GM23338 (cell line): Measurements from ENCODE around the gene OTOS. TPM values are rescaled to one million over a fixed set of nuclear protein-coding genes. Genes with fewer than 3 reads are reported as not detected.

Experiments
- CREB1 ChIP-seq: fragments of 250-450 bp; sonication (Bioruptor Pico); IDR thresholded peaks from 2 replicates; pipeline ENCODE4 v1.5.0; 2020; ENCODE audit warnings: low read depth, mild to moderate bottlenecking, moderate library complexity
- EZH2 ChIP-seq: fragments of 200-600 bp; sonication (generic); IDR thresholded peaks from one replicate; pipeline ENCODE4 v1.8.0; 2017; ENCODE audit warnings: antibody characterized with exemption, mild to moderate bottlenecking, low read depth; ENCODE audit not compliant: unreplicated experiment
- JUNB ChIP-seq: IDR thresholded peaks from one replicate; pipeline ENCODE4 v1.6.1; 2016; ENCODE audit warnings: antibody characterized with exemption; ENCODE audit not compliant: unreplicated experiment
- NANOG ChIP-seq: IDR thresholded peaks from 2 replicates; pipeline ENCODE4 v1.6.1; 2016; ENCODE audit warnings: antibody characterized with exemption, borderline replicate concordance
- POLR2AphosphoS5 ChIP-seq: IDR thresholded peaks from 2 replicates; pipeline ENCODE4 v1.6.1; 2016; ENCODE audit warnings: antibody characterized with exemption, low read depth
- STAT1 ChIP-seq: IDR thresholded peaks from one replicate; pipeline ENCODE4 v1.6.1; 2016; ENCODE audit warnings: antibody characterized with exemption; ENCODE audit not compliant: unreplicated experiment
- ZNF114 ChIP-seq: fragments of 250-450 bp; sonication (Bioruptor Pico); IDR thresholded peaks from 2 replicates; pipeline ENCODE4 v1.5.0; 2020; ENCODE audit warnings: mild to moderate bottlenecking, moderate library complexity
- ZNF331 ChIP-seq: fragments of 250-450 bp; sonication (Bioruptor Pico); IDR thresholded peaks from 2 replicates; pipeline ENCODE4 v1.5.0; 2020; ENCODE audit warnings: low read depth, mild to moderate bottlenecking, moderate library complexity
- polyA plus RNA-seq: library from polyadenylated mRNA; unstranded; fragments of >200 nt; fragmentation: Nextera tagmentation; extraction: Ambion mirVana; gene quantifications from 2 replicates; pipeline ENCODE4 v1.2.1, GENCODE V29; 2016
- total RNA-seq: library from RNA; depleted of rRNA; stranded (reverse); fragments of >200 nt; shearing (Covaris generic); gene quantifications from 2 replicates; pipeline ENCODE4 v1.2.3, GENCODE V29; 2014
- TF ChIP-seq, protein P1 (sequence below): fragments of 250-450 bp; sonication (Bioruptor Pico); IDR thresholded peaks from 2 replicates; pipeline ENCODE4 v1.5.0; 2020; ENCODE audit warnings: mild to moderate bottlenecking, moderate library complexity
- TF ChIP-seq, protein P2 (sequence below), 2 experiments: fragments of 200-600 bp in 1 of 2; sonication (generic) in 1 of 2; conservative IDR thresholded peaks; 2 replicates each; pipeline versions ENCODE4 v1.5.1 to v1.6.1; 2016 to 2017; ENCODE audit warnings: antibody characterized with exemption in 2 of 2, low read depth in 2 of 2, mild to moderate bottlenecking in 2 of 2, moderate library complexity in 1 of 2

The OTOS gene
- total and polyA plus RNA-seq, 2 experiments from 2014 or later = 0.40 TPM; not detected in 1

DNA sequence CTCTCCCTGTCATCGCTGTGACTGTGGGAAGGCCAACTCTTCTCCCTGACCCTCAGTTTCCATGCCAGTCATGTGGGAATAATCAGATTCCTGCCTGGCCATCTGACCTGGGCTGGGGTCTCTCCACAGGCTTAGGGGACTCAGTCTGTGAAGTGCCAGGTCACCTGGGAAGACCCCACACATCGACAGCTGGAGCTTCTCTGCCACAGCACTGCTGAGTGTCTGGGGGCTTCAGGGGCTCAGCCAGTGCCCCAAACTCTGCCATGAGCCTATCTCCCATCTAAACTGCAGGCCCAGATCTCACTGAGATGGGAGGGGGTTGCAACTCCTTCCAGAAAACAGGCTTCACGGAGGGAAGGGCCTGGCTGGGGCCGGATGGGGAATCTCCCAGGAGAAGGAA lies 42.0 kb upstream of the OTOS start (continued):
- TF ChIP-seq, protein P1, sequence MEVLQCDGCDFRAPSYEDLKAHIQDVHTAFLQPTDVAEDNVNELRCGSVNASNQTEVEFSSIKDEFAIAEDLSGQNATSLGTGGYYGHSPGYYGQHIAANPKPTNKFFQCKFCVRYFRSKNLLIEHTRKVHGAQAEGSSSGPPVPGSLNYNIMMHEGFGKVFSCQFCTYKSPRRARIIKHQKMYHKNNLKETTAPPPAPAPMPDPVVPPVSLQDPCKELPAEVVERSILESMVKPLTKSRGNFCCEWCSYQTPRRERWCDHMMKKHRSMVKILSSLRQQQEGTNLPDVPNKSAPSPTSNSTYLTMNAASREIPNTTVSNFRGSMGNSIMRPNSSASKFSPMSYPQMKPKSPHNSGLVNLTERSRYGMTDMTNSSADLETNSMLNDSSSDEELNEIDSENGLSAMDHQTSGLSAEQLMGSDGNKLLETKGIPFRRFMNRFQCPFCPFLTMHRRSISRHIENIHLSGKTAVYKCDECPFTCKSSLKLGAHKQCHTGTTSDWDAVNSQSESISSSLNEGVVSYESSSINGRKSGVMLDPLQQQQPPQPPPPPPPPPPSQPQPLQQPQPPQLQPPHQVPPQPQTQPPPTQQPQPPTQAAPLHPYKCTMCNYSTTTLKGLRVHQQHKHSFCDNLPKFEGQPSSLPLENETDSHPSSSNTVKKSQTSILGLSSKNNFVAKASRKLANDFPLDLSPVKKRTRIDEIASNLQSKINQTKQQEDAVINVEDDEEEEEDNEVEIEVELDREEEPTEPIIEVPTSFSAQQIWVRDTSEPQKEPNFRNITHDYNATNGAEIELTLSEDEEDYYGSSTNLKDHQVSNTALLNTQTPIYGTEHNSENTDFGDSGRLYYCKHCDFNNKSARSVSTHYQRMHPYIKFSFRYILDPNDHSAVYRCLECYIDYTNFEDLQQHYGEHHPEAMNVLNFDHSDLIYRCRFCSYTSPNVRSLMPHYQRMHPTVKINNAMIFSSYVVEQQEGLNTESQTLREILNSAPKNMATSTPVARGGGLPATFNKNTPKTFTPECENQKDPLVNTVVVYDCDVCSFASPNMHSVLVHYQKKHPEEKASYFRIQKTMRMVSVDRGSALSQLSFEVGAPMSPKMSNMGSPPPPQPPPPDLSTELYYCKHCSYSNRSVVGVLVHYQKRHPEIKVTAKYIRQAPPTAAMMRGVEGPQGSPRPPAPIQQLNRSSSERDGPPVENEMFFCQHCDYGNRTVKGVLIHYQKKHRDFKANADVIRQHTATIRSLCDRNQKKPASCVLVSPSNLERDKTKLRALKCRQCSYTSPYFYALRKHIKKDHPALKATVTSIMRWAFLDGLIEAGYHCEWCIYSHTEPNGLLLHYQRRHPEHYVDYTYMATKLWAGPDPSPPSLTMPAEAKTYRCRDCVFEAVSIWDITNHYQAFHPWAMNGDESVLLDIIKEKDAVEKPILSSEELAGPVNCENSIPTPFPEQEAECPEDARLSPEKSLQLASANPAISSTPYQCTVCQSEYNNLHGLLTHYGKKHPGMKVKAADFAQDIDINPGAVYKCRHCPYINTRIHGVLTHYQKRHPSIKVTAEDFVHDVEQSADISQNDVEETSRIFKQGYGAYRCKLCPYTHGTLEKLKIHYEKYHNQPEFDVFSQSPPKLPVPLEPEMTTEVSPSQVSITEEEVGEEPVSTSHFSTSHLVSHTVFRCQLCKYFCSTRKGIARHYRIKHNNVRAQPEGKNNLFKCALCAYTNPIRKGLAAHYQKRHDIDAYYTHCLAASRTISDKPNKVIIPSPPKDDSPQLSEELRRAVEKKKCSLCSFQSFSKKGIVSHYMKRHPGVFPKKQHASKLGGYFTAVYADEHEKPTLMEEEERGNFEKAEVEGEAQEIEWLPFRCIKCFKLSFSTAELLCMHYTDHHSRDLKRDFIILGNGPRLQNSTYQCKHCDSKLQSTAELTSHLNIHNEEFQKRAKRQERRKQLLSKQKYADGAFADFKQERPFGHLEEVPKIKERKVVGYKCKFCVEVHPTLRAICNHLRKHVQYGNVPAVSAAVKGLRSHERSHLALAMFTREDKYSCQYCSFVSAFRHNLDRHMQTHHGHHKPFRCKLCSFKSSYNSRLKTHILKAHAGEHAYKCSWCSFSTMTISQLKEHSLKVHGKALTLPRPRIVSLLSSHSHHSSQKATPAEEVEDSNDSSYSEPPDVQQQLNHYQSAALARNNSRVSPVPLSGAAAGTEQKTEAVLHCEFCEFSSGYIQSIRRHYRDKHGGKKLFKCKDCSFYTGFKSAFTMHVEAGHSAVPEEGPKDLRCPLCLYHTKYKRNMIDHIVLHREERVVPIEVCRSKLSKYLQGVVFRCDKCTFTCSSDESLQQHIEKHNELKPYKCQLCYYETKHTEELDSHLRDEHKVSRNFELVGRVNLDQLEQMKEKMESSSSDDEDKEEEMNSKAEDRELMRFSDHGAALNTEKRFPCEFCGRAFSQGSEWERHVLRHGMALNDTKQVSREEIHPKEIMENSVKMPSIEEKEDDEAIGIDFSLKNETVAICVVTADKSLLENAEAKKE (CRISPR knock-in tag) = no peak
- TF ChIP-seq NANOG (no peak), CREB1 (CRISPR knock-in tag) (no peak), ZNF114 (CRISPR knock-in tag) (no peak), STAT1 (no peak), JUNB (no peak), EZH2 (no peak), ZNF331 (no peak), POLR2AphosphoS5 (no peak)
- TF ChIP-seq, protein P2, sequence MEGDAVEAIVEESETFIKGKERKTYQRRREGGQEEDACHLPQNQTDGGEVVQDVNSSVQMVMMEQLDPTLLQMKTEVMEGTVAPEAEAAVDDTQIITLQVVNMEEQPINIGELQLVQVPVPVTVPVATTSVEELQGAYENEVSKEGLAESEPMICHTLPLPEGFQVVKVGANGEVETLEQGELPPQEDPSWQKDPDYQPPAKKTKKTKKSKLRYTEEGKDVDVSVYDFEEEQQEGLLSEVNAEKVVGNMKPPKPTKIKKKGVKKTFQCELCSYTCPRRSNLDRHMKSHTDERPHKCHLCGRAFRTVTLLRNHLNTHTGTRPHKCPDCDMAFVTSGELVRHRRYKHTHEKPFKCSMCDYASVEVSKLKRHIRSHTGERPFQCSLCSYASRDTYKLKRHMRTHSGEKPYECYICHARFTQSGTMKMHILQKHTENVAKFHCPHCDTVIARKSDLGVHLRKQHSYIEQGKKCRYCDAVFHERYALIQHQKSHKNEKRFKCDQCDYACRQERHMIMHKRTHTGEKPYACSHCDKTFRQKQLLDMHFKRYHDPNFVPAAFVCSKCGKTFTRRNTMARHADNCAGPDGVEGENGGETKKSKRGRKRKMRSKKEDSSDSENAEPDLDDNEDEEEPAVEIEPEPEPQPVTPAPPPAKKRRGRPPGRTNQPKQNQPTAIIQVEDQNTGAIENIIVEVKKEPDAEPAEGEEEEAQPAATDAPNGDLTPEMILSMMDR (conservative IDR thresholded peaks at IDR 0.05; ENCODE audit: low read depth in 2 of 2) = no peak
